Measurements from ENCODE around the gene SYT2.

GRCh38 chr1:202709276-202710041 is 795 bp downstream of the SYT2 start:
- TF ChIP-seq CTCF (conservative IDR thresholded peaks at IDR 0.05 in 1 of 2, IDR thresholded peaks at IDR 0.05 in 1 of 2; ENCODE audit: extremely low read depth in 1 of 2, insufficient read depth in 1 of 2, low read depth in 1 of 2, low read length in 2 of 2) (no peak), EZH2 (IDR thresholded peaks at IDR 0.05; ENCODE audit: borderline replicate concordance, low read length) (no peak)

Measured in mammary epithelial cell (primary cell).